ENCODE results near the gene SPR.

SPR gene

GRCh38 chr2:72888438-72889202, 1.4 kb downstream of the SPR start:
- Histone ChIP-seq H3K4me2 (ENCODE audit: low read depth, low read length, poor library complexity, severe bottlenecking) (no peak overlapping the region), H3K9me2 (replicated peaks; ENCODE audit: low read depth, low read length) (no peaks in the 10 kb centered on the region), H3K27me3 (ENCODE audit: insufficient read depth, low read length, poor library complexity, severe bottlenecking) (no peaks in the 10 kb centered on the region), H4K20me1 (ENCODE audit: insufficient read depth, low read length, poor library complexity, severe bottlenecking) (no peaks in the 10 kb centered on the region), H3K9me3 (ENCODE audit: insufficient read depth, low read depth, low read length) (no peaks in the 10 kb centered on the region), H2AFZ (ENCODE audit: low read length) (no peak overlapping the region), H3F3A (ENCODE audit: low read depth) (no peaks in the 10 kb centered on the region), H3K9ac (ENCODE audit: low read depth, low read length, poor library complexity, severe bottlenecking) (no peak overlapping the region), H3K36me3 (ENCODE audit: insufficient read depth, low read length) (no peaks in the 10 kb centered on the region), H3K79me2 (ENCODE audit: insufficient read depth, low read length) (no peaks in the 10 kb centered on the region), H3K4me1 (ENCODE audit: insufficient read depth, low read length, poor library complexity, severe bottlenecking) (no peaks in the 10 kb centered on the region), H3K4me3 (ENCODE audit: low read length, poor library complexity, severe bottlenecking) (no peak overlapping the region)
- TF ChIP-seq, protein P1, sequence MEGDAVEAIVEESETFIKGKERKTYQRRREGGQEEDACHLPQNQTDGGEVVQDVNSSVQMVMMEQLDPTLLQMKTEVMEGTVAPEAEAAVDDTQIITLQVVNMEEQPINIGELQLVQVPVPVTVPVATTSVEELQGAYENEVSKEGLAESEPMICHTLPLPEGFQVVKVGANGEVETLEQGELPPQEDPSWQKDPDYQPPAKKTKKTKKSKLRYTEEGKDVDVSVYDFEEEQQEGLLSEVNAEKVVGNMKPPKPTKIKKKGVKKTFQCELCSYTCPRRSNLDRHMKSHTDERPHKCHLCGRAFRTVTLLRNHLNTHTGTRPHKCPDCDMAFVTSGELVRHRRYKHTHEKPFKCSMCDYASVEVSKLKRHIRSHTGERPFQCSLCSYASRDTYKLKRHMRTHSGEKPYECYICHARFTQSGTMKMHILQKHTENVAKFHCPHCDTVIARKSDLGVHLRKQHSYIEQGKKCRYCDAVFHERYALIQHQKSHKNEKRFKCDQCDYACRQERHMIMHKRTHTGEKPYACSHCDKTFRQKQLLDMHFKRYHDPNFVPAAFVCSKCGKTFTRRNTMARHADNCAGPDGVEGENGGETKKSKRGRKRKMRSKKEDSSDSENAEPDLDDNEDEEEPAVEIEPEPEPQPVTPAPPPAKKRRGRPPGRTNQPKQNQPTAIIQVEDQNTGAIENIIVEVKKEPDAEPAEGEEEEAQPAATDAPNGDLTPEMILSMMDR (conservative IDR thresholded peaks at IDR 0.05; ENCODE audit: low read length), result no peak
- TF ChIP-seq EZH2phosphoT487 (IDR thresholded peaks at IDR 0.05; ENCODE audit: borderline replicate concordance), result no peak

DNA sequence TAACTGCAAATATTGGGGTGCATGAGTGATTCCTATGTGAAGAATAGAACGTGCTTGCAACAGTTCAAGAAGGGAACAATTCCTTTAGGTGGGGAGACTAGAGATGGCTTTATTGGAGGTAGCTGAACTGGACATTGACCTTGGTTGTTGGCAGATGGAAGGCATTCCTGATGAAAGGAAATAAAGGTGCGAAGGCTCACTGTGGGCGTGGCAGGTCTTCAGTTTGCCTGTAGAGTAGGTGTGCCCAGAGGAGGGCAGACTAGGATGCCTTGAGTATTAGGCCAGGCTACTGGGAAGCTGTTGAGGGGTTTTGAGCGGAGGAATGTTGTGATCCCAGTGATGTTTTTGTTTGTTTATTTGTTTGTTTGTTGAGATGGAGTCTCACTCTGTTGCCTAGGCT, 2.8 kb downstream of the SPR start:
- H4K20me1 ChIP-seq (ENCODE audit: insufficient read depth, low read length, poor library complexity, severe bottlenecking), result no peaks in the 10 kb centered on the region
- H3K79me2 ChIP-seq (ENCODE audit: insufficient read depth, low read length), result no peaks in the 10 kb centered on the region
- H3K27me3 ChIP-seq (ENCODE audit: insufficient read depth, low read length, poor library complexity, severe bottlenecking), result no peaks in the 10 kb centered on the region
- no peak overlapping the region for H3K4me2 ChIP-seq (ENCODE audit: low read depth, low read length, poor library complexity, severe bottlenecking)
- no peaks in the 10 kb centered on the region for H3K36me3 ChIP-seq (ENCODE audit: insufficient read depth, low read length)
- no peaks in the 10 kb centered on the region for H3K9me2 ChIP-seq (replicated peaks; ENCODE audit: low read depth, low read length)
- TF ChIP-seq, protein P1 (conservative IDR thresholded peaks at IDR 0.05; ENCODE audit: low read length), result no peak
- TF ChIP-seq EZH2phosphoT487 (IDR thresholded peaks at IDR 0.05; ENCODE audit: borderline replicate concordance), result no peak
- no peak overlapping the region for H3K4me3 ChIP-seq (ENCODE audit: low read length, poor library complexity, severe bottlenecking)
- no peak overlapping the region for H3K9ac ChIP-seq (ENCODE audit: low read depth, low read length, poor library complexity, severe bottlenecking)
- no peaks in the 10 kb centered on the region for H3K9me3 ChIP-seq (ENCODE audit: insufficient read depth, low read depth, low read length)
- H3F3A ChIP-seq (ENCODE audit: low read depth), result no peaks in the 10 kb centered on the region
- H2AFZ ChIP-seq (ENCODE audit: low read length), result no peak overlapping the region
- no peaks in the 10 kb centered on the region for H3K4me1 ChIP-seq (ENCODE audit: insufficient read depth, low read length, poor library complexity, severe bottlenecking)

DNA sequence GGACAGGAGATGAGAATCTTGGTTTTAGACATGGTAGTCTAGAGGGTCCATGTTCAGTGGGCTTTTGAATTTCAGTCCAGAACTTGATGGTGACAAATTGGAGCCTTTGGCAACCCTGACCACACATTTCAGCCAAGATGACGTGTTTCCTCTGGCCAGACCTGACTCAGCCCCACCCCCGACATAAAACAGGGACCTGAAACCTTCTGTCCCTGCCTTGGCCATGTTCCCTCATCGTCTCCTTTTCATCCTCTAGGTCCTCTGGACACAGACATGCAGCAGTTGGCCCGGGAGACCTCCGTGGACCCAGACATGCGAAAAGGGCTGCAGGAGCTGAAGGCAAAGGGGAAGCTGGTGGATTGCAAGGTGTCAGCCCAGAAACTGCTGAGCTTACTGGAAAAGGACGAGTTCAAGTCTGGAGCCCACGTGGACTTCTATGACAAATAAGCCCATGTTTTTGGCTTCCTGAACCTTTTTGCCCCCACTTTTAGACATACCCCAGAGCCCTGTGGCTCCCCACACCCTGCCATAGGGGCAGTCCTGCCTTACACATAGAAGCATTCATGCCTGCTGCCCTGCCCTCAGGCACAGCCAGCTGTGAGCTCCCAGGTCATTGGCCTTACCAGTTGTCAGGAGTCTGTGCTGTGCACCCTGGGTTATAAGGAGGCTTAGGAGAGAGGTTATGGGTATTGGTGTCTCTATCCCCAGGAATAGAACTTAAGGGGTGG, 4.0 kb downstream of the SPR start:
- TF ChIP-seq, protein P1 (conservative IDR thresholded peaks at IDR 0.05; ENCODE audit: low read length), result no peak
- TF ChIP-seq EZH2phosphoT487 (IDR thresholded peaks at IDR 0.05; ENCODE audit: borderline replicate concordance), result no peak
- no peak overlapping the region for H3K4me2 ChIP-seq (ENCODE audit: low read depth, low read length, poor library complexity, severe bottlenecking)
- H3K36me3 ChIP-seq (ENCODE audit: insufficient read depth, low read length), result no peaks in the 10 kb centered on the region
- H3K79me2 ChIP-seq (ENCODE audit: insufficient read depth, low read length), result no peaks in the 10 kb centered on the region
- H3K9me2 ChIP-seq (replicated peaks; ENCODE audit: low read depth, low read length), result no peaks in the 10 kb centered on the region
- no peaks in the 10 kb centered on the region for H3K27me3 ChIP-seq (ENCODE audit: insufficient read depth, low read length, poor library complexity, severe bottlenecking)
- no peaks in the 10 kb centered on the region for H3K9me3 ChIP-seq (ENCODE audit: insufficient read depth, low read depth, low read length)
- H3K4me1 ChIP-seq (ENCODE audit: insufficient read depth, low read length, poor library complexity, severe bottlenecking), result no peaks in the 10 kb centered on the region
- no peak overlapping the region for H3K9ac ChIP-seq (ENCODE audit: low read depth, low read length, poor library complexity, severe bottlenecking)
- H2AFZ ChIP-seq (ENCODE audit: low read length), result no peak overlapping the region
- no peaks in the 10 kb centered on the region for H4K20me1 ChIP-seq (ENCODE audit: insufficient read depth, low read length, poor library complexity, severe bottlenecking)
- H3K4me3 ChIP-seq (ENCODE audit: low read length, poor library complexity, severe bottlenecking), result no peak overlapping the region
- no peaks in the 10 kb centered on the region for H3F3A ChIP-seq (ENCODE audit: low read depth)

Data from Loucy (cell line).